ENCODE data around the gene ENOX2.

- TF ChIP-seq, protein P1, sequence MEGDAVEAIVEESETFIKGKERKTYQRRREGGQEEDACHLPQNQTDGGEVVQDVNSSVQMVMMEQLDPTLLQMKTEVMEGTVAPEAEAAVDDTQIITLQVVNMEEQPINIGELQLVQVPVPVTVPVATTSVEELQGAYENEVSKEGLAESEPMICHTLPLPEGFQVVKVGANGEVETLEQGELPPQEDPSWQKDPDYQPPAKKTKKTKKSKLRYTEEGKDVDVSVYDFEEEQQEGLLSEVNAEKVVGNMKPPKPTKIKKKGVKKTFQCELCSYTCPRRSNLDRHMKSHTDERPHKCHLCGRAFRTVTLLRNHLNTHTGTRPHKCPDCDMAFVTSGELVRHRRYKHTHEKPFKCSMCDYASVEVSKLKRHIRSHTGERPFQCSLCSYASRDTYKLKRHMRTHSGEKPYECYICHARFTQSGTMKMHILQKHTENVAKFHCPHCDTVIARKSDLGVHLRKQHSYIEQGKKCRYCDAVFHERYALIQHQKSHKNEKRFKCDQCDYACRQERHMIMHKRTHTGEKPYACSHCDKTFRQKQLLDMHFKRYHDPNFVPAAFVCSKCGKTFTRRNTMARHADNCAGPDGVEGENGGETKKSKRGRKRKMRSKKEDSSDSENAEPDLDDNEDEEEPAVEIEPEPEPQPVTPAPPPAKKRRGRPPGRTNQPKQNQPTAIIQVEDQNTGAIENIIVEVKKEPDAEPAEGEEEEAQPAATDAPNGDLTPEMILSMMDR (IDR thresholded peaks at IDR 0.05), result no peak
- no peak for TF ChIP-seq POLR2AphosphoS5 (IDR thresholded peaks at IDR 0.05)
These were observed 250.0 kb downstream of the ENOX2 start for GRCh38 chrX:130652824-130653578.
